Caco-2 (cell line): ENCODE results near the gene PHIP. TPM values are rescaled to one million over a fixed set of nuclear protein-coding genes. Genes with fewer than 3 reads are reported as not detected.

Source experiments
- BruUV-seq: library from RNA; stranded (reverse); fragments of 400-500 nt; replicated peaks from 2 replicates; lab custom pipeline; 2021; lab: Mats Ljungman, UMichigan
- CTCF ChIA-PET: fragments of 300-600 bp; sonication (Branson Sonifier 250); formaldehyde crosslinking; loops from one replicate; lab custom pipeline; 2022; ENCODE audit warnings: antibody characterized with exemption; lab: Charles Lee
- POLR2A ChIA-PET: fragments of 300-600 bp; sonication (Branson Sonifier 250); formaldehyde crosslinking; loops from one replicate; lab custom pipeline; 2022; ENCODE audit warnings: antibody characterized with exemption; lab: Charles Lee
- DNase-seq, 2 experiments: peaks; one replicate each; pipeline versions ENCODE4 v3.0.0 to v3.0.0-alpha.2; 2020 to 2022
- H3K27me3 ChIP-seq: replicated peaks from 2 replicates; pipeline ENCODE4 v1.6.0; 2011; ENCODE audit warnings: low read length; ENCODE audit not compliant: control insufficient read depth, insufficient read depth
- H3K36me3 ChIP-seq: 2 replicates; pipeline ENCODE4 v1.5.1; 2011; ENCODE audit warnings: low read length; ENCODE audit not compliant: control insufficient read depth, insufficient read depth
- H3K4me1 ChIP-seq: fragments of 250-450 bp; sonication (Bioruptor Pico); 2 replicates; pipeline ENCODE4 v1.5.1; 2020; ENCODE audit warnings: mild to moderate bottlenecking
- H3K4me3 ChIP-seq: 2 replicates; pipeline ENCODE4 v1.5.1; 2011; ENCODE audit warnings: low read depth, mild to moderate bottlenecking, control low read depth, low read length
- H3K9me3 ChIP-seq: fragments of 250-450 bp; sonication (Bioruptor Pico); 2 replicates; pipeline ENCODE4 v1.5.1; 2020; ENCODE audit warnings: mild to moderate bottlenecking, moderate library complexity
- H3K27ac Mint-ChIP-seq: one replicate; pipeline ENCODE4 v1.8.0; 2022; ENCODE audit warnings: mixed read lengths; ENCODE audit not compliant: unreplicated experiment
- H3K27me3 Mint-ChIP-seq: one replicate; pipeline ENCODE4 v1.8.0; 2022; ENCODE audit warnings: mixed read lengths; ENCODE audit not compliant: insufficient read depth, unreplicated experiment
- H3K36me3 Mint-ChIP-seq: one replicate; pipeline ENCODE4 v1.8.0; 2022; ENCODE audit warnings: mild to moderate bottlenecking, mixed read lengths; ENCODE audit not compliant: insufficient read depth, unreplicated experiment
- H3K4me1 Mint-ChIP-seq: one replicate; pipeline ENCODE4 v1.8.0; 2022; ENCODE audit warnings: low read depth, mixed read lengths; ENCODE audit not compliant: unreplicated experiment
- H3K4me3 Mint-ChIP-seq: one replicate; pipeline ENCODE4 v1.8.0; 2022; ENCODE audit warnings: mild to moderate bottlenecking, moderate library complexity, mixed read lengths; ENCODE audit not compliant: unreplicated experiment
- H3K9me3 Mint-ChIP-seq: one replicate; pipeline ENCODE4 v1.8.0; 2022; ENCODE audit warnings: mixed read lengths; ENCODE audit not compliant: unreplicated experiment
- CTCF ChIP-seq, 2 experiments: fragments of 200-600 bp in 1 of 2; IDR thresholded peaks; 1 replicate in 1 of 2; 2 replicates in 1 of 2; pipeline versions ENCODE4 v1.5.1 to v1.8.0; 2011 to 2022; ENCODE audit warnings: antibody characterized with exemption in 1 of 2, control low read depth in 1 of 2, inconsistent platforms in 1 of 2, low read depth in 1 of 2, low read length in 1 of 2, mild to moderate bottlenecking in 1 of 2, moderate library complexity in 1 of 2; ENCODE audit not compliant: insufficient read depth in 1 of 2, severe bottlenecking in 1 of 2, unreplicated experiment in 1 of 2
- intact Hi-C: fragments of 100-400 bp; cut with micrococcal nuclease; formaldehyde crosslinking; loops from one replicate; pipeline ENCODE4 v1.10.0; 2022; ENCODE audit not compliant: unreplicated experiment
- total RNA-seq: library from RNA; stranded (reverse); gene quantifications from 2 replicates; pipeline ENCODE4 v1.2.3, GENCODE V29; 2022

The PHIP gene
- total RNA-seq, 1 experiment from 2014 or later: 31.2 TPM

- TF ChIP-seq CTCF (IDR thresholded peaks at IDR 0.05; ENCODE audit: insufficient read depth in 1 of 2, low read depth in 1 of 2, low read length in 1 of 2, severe bottlenecking in 1 of 2, unreplicated experiment in 1 of 2): no peak
- BruUV-seq: no TSS peak
- ChIA-PET CTCF (no interaction called here), POLR2A (no interaction called here)
- Histone ChIP-seq H3K27me3 (no peaks in the 10 kb centered on the region), H3K36me3 (peaks cover 3% of the 10 kb centered on the region), H3K4me3 (no peak overlapping the region), H3K4me1 (no peaks in the 10 kb centered on the region), H3K9me3 (no peaks in the 10 kb centered on the region)
- H3K36me3 Mint-ChIP-seq: peaks cover 63% of the 10 kb centered on the region
- peaks cover 19% of the 10 kb centered on the region for H3K4me1 Mint-ChIP-seq
- no peak overlapping the region for H3K27ac Mint-ChIP-seq
- H3K27me3 Mint-ChIP-seq: no peaks in the 10 kb centered on the region
- H3K4me3 Mint-ChIP-seq: no peak overlapping the region
- intact Hi-C loops: no loop called here
- H3K9me3 Mint-ChIP-seq: no peaks in the 10 kb centered on the region
- DNase-seq: no peak
These were observed 21.8 kb downstream of the PHIP start for GRCh38 chr6:79056226-79056625.

GRCh38 chr6:79048611-79049010, 29.4 kb downstream of the PHIP start:
- H3K27ac Mint-ChIP-seq: no peak overlapping the region
- POLR2A ChIA-PET: interaction anchor here (0.6 kb wide), 1 partner anchor 28 kb away, joined by 6 read pairs; no protein-coding TSS in a partner anchor
- intact Hi-C loops: no loop called here

GRCh38 chr6:79047072-79047471, 31.0 kb downstream of the PHIP start:
- no peaks in the 10 kb centered on the region; the same call in 1 of the 2 replicates for H3K36me3 ChIP-seq
- ChIA-PET POLR2A (no interaction called here), CTCF (no interaction called here)
- H3K4me1 ChIP-seq: no peaks in the 10 kb centered on the region
- Mint-ChIP-seq H3K4me1 (no peaks in the 10 kb centered on the region), H3K9me3 (no peaks in the 10 kb centered on the region), H3K4me3 (no peak overlapping the region), H3K36me3 (peaks cover 30% of the 10 kb centered on the region), H3K27ac (no peak overlapping the region), H3K27me3 (no peaks in the 10 kb centered on the region)
- no peak overlapping the region for H3K4me3 ChIP-seq
- no peak for DNase-seq
- intact Hi-C loops: no loop called here
- no peaks in the 10 kb centered on the region for H3K27me3 ChIP-seq
- no TSS peak for BruUV-seq
- H3K9me3 ChIP-seq: no peaks in the 10 kb centered on the region
- TF ChIP-seq CTCF (IDR thresholded peaks at IDR 0.05; ENCODE audit: insufficient read depth in 1 of 2, low read depth in 1 of 2, low read length in 1 of 2, severe bottlenecking in 1 of 2, unreplicated experiment in 1 of 2): no peak

More at GRCh38 chr6:79048611-79049010, 29.4 kb downstream of the PHIP start:
- peak; percentile 47 to 57 for TF ChIP-seq CTCF (IDR thresholded peaks at IDR 0.05; ENCODE audit: insufficient read depth in 1 of 2, low read depth in 1 of 2, low read length in 1 of 2, severe bottlenecking in 1 of 2, unreplicated experiment in 1 of 2)
- Histone ChIP-seq H3K4me1 (no peaks in the 10 kb centered on the region), H3K9me3 (no peaks in the 10 kb centered on the region), H3K36me3 (peaks cover 1% of the 10 kb centered on the region), H3K4me3 (no peak overlapping the region), H3K27me3 (no peaks in the 10 kb centered on the region)
- no peak overlapping the region for H3K4me3 Mint-ChIP-seq
- CTCF ChIA-PET: interaction anchor here (0.7 kb wide), 1 partner anchor 13 kb away, joined by 4 read pairs; no protein-coding TSS in a partner anchor
- no peaks in the 10 kb centered on the region for H3K27me3 Mint-ChIP-seq
- H3K36me3 Mint-ChIP-seq: peaks cover 43% of the 10 kb centered on the region
- BruUV-seq: no TSS peak
- H3K9me3 Mint-ChIP-seq: no peaks in the 10 kb centered on the region
- no peaks in the 10 kb centered on the region for H3K4me1 Mint-ChIP-seq
- peak in 1 of 2 experiments; percentile 46 for DNase-seq
